K562 (cell line): ENCODE results near the gene ABCA7. TPM values are rescaled to one million over a fixed set of nuclear protein-coding genes. Genes with fewer than 3 reads are reported as not detected.

Experiments used
- ATF3 ChIP-seq, 2 experiments: fragments of 450-650 bp in 1 of 2; sonication (generic) in 1 of 2; formaldehyde crosslinking in 1 of 2; IDR thresholded peaks in 1 of 2; conservative IDR thresholded peaks in 1 of 2; 2 replicates each; pipeline versions ENCODE4 v1.6.1 to v1.8.1; 2016 to 2023; ENCODE audit warnings: mild to moderate bottlenecking in 2 of 2, moderate library complexity in 2 of 2, inconsistent platforms in 1 of 2, missing genetic modification reagents in 1 of 2
- CXXC5 ChIP-seq: fragments of 250-450 bp; sonication (Bioruptor Pico); IDR thresholded peaks from 2 replicates; pipeline ENCODE4 v1.8.0; 2022; ENCODE audit warnings: inconsistent platforms, mild to moderate bottlenecking, moderate library complexity
- ETS1 ChIP-seq: conservative IDR thresholded peaks from 2 replicates; pipeline ENCODE4 v1.6.1; 2011; ENCODE audit warnings: low read depth, mild to moderate bottlenecking, low read length; ENCODE audit not compliant: control insufficient read depth
- MCM5 ChIP-seq: fragments of 450-650 bp; IDR thresholded peaks from 2 replicates; pipeline ENCODE4 v1.6.1; 2016; ENCODE audit warnings: low read depth
- MTA1 ChIP-seq: fragments of 450-650 bp; IDR thresholded peaks from 2 replicates; pipeline ENCODE4 v1.6.1; 2017; ENCODE audit warnings: borderline replicate concordance
- NFIX ChIP-seq: fragments of 250-450 bp; sonication (Bioruptor Pico); IDR thresholded peaks from 2 replicates; pipeline ENCODE4 v1.4.0; 2020; ENCODE audit warnings: low read depth, mild to moderate bottlenecking, moderate library complexity
- PURB ChIP-seq: sonication (generic); formaldehyde crosslinking; IDR thresholded peaks from 2 replicates; pipeline ENCODE4 v1.9.0; 2021; ENCODE audit warnings: low read depth, mild to moderate bottlenecking, missing genetic modification reagents
- SMARCE1 ChIP-seq: fragments of 450-650 bp; IDR thresholded peaks from 2 replicates; pipeline ENCODE4 v1.7.1; 2016; ENCODE audit warnings: mild to moderate bottlenecking
- THRA ChIP-seq: fragments of 450-650 bp; IDR thresholded peaks from 2 replicates; pipeline ENCODE4 v1.6.1; 2017; ENCODE audit warnings: mild to moderate bottlenecking, moderate library complexity
- TOE1 ChIP-seq, 2 experiments: fragments of 450-650 bp in 1 of 2; sonication (generic) in 1 of 2; formaldehyde crosslinking in 1 of 2; IDR thresholded peaks; 2 replicates each; pipeline versions ENCODE4 v1.7.1 to v1.8.0; 2016 to 2022; ENCODE audit warnings: borderline replicate concordance in 2 of 2, mild to moderate bottlenecking in 2 of 2, antibody characterized with exemption in 1 of 2, inconsistent platforms in 1 of 2, low read depth in 1 of 2, missing genetic modification reagents in 1 of 2, moderate library complexity in 1 of 2
- ZFX ChIP-seq: sonication (generic); formaldehyde crosslinking; IDR thresholded peaks from 2 replicates; pipeline ENCODE4 v1.8.0; 2022; ENCODE audit warnings: mild to moderate bottlenecking, missing genetic modification reagents, moderate library complexity
- polyA plus RNA-seq, 8 experiments: library from polyadenylated mRNA; depleted of rRNA in 4 of 8; stranded (reverse) in 5 of 8; unstranded in 3 of 8; fragments of >200 nt; fragmentation: Nextera tagmentation in 2 of 8; fragmentation: Illumina TruSeq in 1 of 8; extraction: Ambion mirVana in 2 of 8; extraction: Trizol in 1 of 8; gene quantifications; 2 replicates each; pipeline versions ENCODE4 v1.2.1 to v1.2.3, GENCODE V29; 2011 to 2014; ENCODE audit warnings: inconsistent platforms in 1 of 8, missing spikeins in 1 of 8
- total RNA-seq, 7 experiments: library from RNA; depleted of rRNA in 6 of 7; stranded (reverse); fragments of >200 nt in 6 of 7; fragmentation: Illumina TruSeq in 2 of 7; extraction: Trizol in 2 of 7; gene quantifications; 2 replicates each; pipeline versions ENCODE4 v1.2.1 to v1.2.3, GENCODE V29; 2011 to 2021; ENCODE audit warnings: low replicate concordance in 1 of 7
- TF ChIP-seq, protein P1 (sequence below): sonication (generic); formaldehyde crosslinking; IDR thresholded peaks from 2 replicates; pipeline ENCODE4 v1.8.1; 2023; ENCODE audit warnings: mild to moderate bottlenecking, missing genetic modification reagents

The ABCA7 gene
- total and polyA plus RNA-seq, 9 of the 15 experiments (the other 6 are each of a cell fraction or from before 2014, with no cell fraction given) = 2.3 to 96.1 (median 31.2) TPM

GRCh38 chr19:996051-996838 is 43.7 kb upstream of the ABCA7 start (continued):
- 0 out of 2 replicates have a peak, but pooled peaks have one; percentile 30 for TF ChIP-seq ETS1
- 0 out of 2 replicates have a peak, but pooled peaks have one; percentile 34 for TF ChIP-seq MTA1
- peak; percentile 44 for TF ChIP-seq ZFX (CRISPR knock-in tag)
- TF ChIP-seq PURB (CRISPR knock-in tag) = no peak
- TF ChIP-seq ATF3 (IDR thresholded peaks at IDR 0.05) = peak; percentile 100
- peak; percentile 78; the same call in 1 of the 2 replicates for TF ChIP-seq ATF3 (CRISPR knock-in tag; conservative IDR thresholded peaks at IDR 0.05)
- peak; percentile 57 for TF ChIP-seq CXXC5
- TF ChIP-seq, protein P1, sequence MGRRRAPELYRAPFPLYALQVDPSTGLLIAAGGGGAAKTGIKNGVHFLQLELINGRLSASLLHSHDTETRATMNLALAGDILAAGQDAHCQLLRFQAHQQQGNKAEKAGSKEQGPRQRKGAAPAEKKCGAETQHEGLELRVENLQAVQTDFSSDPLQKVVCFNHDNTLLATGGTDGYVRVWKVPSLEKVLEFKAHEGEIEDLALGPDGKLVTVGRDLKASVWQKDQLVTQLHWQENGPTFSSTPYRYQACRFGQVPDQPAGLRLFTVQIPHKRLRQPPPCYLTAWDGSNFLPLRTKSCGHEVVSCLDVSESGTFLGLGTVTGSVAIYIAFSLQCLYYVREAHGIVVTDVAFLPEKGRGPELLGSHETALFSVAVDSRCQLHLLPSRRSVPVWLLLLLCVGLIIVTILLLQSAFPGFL (CRISPR knock-in tag) = no peak
- no peak for TF ChIP-seq MCM5
- TF ChIP-seq NFIX (CRISPR knock-in tag) = 0 out of 2 replicates have a peak, but pooled peaks have one; percentile 23
- TF ChIP-seq TOE1 (IDR thresholded peaks at IDR 0.05; ENCODE audit: borderline replicate concordance) = 0 out of 2 replicates have a peak, but pooled peaks have one; percentile 19
- TF ChIP-seq TOE1 (CRISPR knock-in tag; IDR thresholded peaks at IDR 0.05; ENCODE audit: borderline replicate concordance, low read depth) = no peak
- TF ChIP-seq THRA = no peak
- TF ChIP-seq SMARCE1 = peak; percentile 28; the same call in 1 of the 2 replicates
